K562 (cell line): ENCODE results near the gene APBA2. TPM values are rescaled to one million over a fixed set of nuclear protein-coding genes. Genes with fewer than 3 reads are reported as not detected.

ENCODE experiments used
- ATAC-seq: fragments of 200-7000 bp; cut with Tn5 transposase; 3 replicates; pipeline ENCODE4 v1.9.1; 2020; ENCODE audit warnings: moderate library complexity
- BruUV-seq: library from RNA; stranded (reverse); fragments of 400-500 nt; replicated peaks from 2 replicates; lab custom pipeline; 2021; lab: Mats Ljungman, UMichigan
- CTCF ChIA-PET: fragments of 300-600 bp; formaldehyde crosslinking; extraction: SDS; loops from one replicate; lab custom pipeline; 2021; ENCODE audit warnings: low intra/inter-chr PET ratio; lab: Yijun Ruan, JAX
- POLR2A ChIA-PET: fragments of 300-600, 350-650 bp; sonication (Branson Sonifier 250); formaldehyde crosslinking; extraction: SDS; loops from one replicate; lab custom pipeline; 2021; ENCODE audit warnings: antibody characterized with exemption, inconsistent platforms; lab: Yijun Ruan, JAX
- DNase-seq, 4 experiments: peaks; one replicate each; pipeline versions ENCODE4 v3.0.0 to v3.0.0-alpha.2; 2011 to 2018; ENCODE audit warnings: low spot score in 3 of 4, mixed read lengths in 3 of 4; ENCODE audit errors: extremely low read depth in 1 of 4
- FAIRE-seq: peaks from 2 replicates; lab custom pipeline; 2011; peaks lifted over from hg19 to GRCh38; lab: Jason Lieb, UNC
- H2AFZ ChIP-seq: 2 replicates; pipeline ENCODE4 v1.6.0; 2011; ENCODE audit warnings: low read depth, low read length, control low read depth, inconsistent platforms
- H3K27ac ChIP-seq: fragments of 200-600 bp; 3 replicates; pipeline ENCODE4 v1.8.0; 2011; ENCODE audit warnings: low read depth, mild to moderate bottlenecking, control low read depth, inconsistent platforms, low read length, moderate library complexity, mixed read lengths; ENCODE audit errors: extremely low read depth
- H3K27me3 ChIP-seq, 2 experiments: fragments of 300-600 bp in 1 of 2; 2 replicates in 1 of 2; 3 replicates in 1 of 2; pipeline versions ENCODE4 v1.6.0 to v1.8.0; 2011; ENCODE audit warnings: inconsistent platforms in 2 of 2, low read length in 2 of 2, mild to moderate bottlenecking in 1 of 2, mixed read lengths in 1 of 2, moderate library complexity in 1 of 2; ENCODE audit not compliant: control insufficient read depth in 2 of 2, insufficient read depth in 2 of 2
- H3K36me3 ChIP-seq: fragments of 300-600 bp; 3 replicates; pipeline ENCODE4 v1.8.0; 2011; ENCODE audit warnings: mild to moderate bottlenecking, low read length, inconsistent platforms; ENCODE audit not compliant: control insufficient read depth, insufficient read depth
- H3K4me1 ChIP-seq, 2 experiments: fragments of 200-600 bp in 1 of 2; replicated peaks in 1 of 2; 2 replicates in 1 of 2; 3 replicates in 1 of 2; pipeline versions ENCODE4 v1.5.1 to v1.8.0; 2011; ENCODE audit warnings: inconsistent platforms in 2 of 2, low read length in 2 of 2, mild to moderate bottlenecking in 1 of 2, mixed read lengths in 1 of 2, moderate library complexity in 1 of 2; ENCODE audit not compliant: control insufficient read depth in 2 of 2, insufficient read depth in 2 of 2
- H3K4me2 ChIP-seq: 2 replicates; pipeline ENCODE4 v1.6.1; 2011; ENCODE audit warnings: low read length, control low read depth, inconsistent platforms, mixed read lengths; ENCODE audit not compliant: insufficient read depth
- H3K4me3 ChIP-seq: fragments of 200-600 bp; sonication (generic), shearing (Covaris generic); 2 replicates; pipeline ENCODE4 v1.5.1; 2016; ENCODE audit warnings: control low read depth, inconsistent platforms
- H3K79me2 ChIP-seq: fragments of 200-600 bp; 3 replicates; pipeline ENCODE4 v1.8.0; 2011; ENCODE audit warnings: low read length, inconsistent platforms; ENCODE audit not compliant: control insufficient read depth, insufficient read depth
- H3K9ac ChIP-seq, 2 experiments: 2 replicates each; pipeline versions ENCODE4 v1.6.0 to v1.6.1; 2011; ENCODE audit warnings: low read depth in 2 of 2, low read length in 2 of 2, control low read depth in 1 of 2, inconsistent platforms in 1 of 2, mild to moderate bottlenecking in 1 of 2, mixed read lengths in 1 of 2; ENCODE audit not compliant: insufficient read depth in 1 of 2
- H3K9me1 ChIP-seq: one replicate; pipeline ENCODE4 v1.6.0; 2011; ENCODE audit warnings: inconsistent platforms, mild to moderate bottlenecking, low read length, moderate library complexity; ENCODE audit not compliant: control insufficient read depth, insufficient read depth
- H3K9me3 ChIP-seq: replicated peaks from 2 replicates; pipeline ENCODE4 v1.5.1; 2011; ENCODE audit warnings: low read depth, low read length, inconsistent platforms; ENCODE audit not compliant: control insufficient read depth, insufficient read depth
- H4K20me1 ChIP-seq: replicated peaks from 2 replicates; pipeline ENCODE4 v1.6.1; 2011; ENCODE audit warnings: low read length, inconsistent platforms, mixed read lengths; ENCODE audit not compliant: control insufficient read depth, insufficient read depth
- JUND ChIP-seq, 2 experiments: IDR thresholded peaks; 2 replicates in 1 of 2; 3 replicates in 1 of 2; pipeline ENCODE4 v1.6.1; 2011; ENCODE audit warnings: borderline replicate concordance in 2 of 2, low read depth in 2 of 2, low read length in 2 of 2, improper control_type of control experiment in 1 of 2, missing biosample characterization in 1 of 2, missing genetic modification characterization in 1 of 2, missing genetic modification reagents in 1 of 2
- TCF15 ChIP-seq: fragments of 250-450 bp; sonication (Bioruptor Pico); IDR thresholded peaks from 2 replicates; pipeline ENCODE4 v1.8.0; 2022; ENCODE audit warnings: moderate library complexity, mild to moderate bottlenecking, inconsistent platforms
- ZNF121 ChIP-seq: sonication (generic); formaldehyde crosslinking; conservative IDR thresholded peaks from 2 replicates; pipeline ENCODE4 v1.8.0; 2022; ENCODE audit warnings: missing genetic modification reagents
- ZNF277 ChIP-seq: fragments of 250-450 bp; sonication (Bioruptor Pico); IDR thresholded peaks from 2 replicates; pipeline ENCODE4 v1.8.0; 2022; ENCODE audit warnings: inconsistent platforms, mild to moderate bottlenecking, moderate library complexity, borderline replicate concordance
- ZNF324 ChIP-seq: fragments of 250-450 bp; sonication (Bioruptor Pico); IDR thresholded peaks from 2 replicates; pipeline ENCODE4 v1.4.0; 2020; ENCODE audit warnings: mild to moderate bottlenecking
- ZNF561 ChIP-seq: fragments of 450-650 bp; formaldehyde crosslinking; conservative IDR thresholded peaks from 2 replicates; pipeline ENCODE4 v1.4.0; 2020; ENCODE audit warnings: mild to moderate bottlenecking, moderate library complexity
- WGBS: fragments of 100-300 bp; shearing (Covaris generic); methylation state at CpG from one replicate; pipeline ENCODE4 v1.1.6; 2016; ENCODE audit warnings: low coverage, mixed read lengths; ENCODE audit not compliant: insufficient coverage; ENCODE audit errors: missing lambda C conversion rate; 5-methylcytosine and 5-hydroxymethylcytosine counted together
- in situ Hi-C: fragments of 300-500 bp; cut with MboI; formaldehyde crosslinking; loops from 4 replicates; pipeline ENCODE4 v1.15.0; 2018; ENCODE audit warnings: inconsistent platforms, mixed read lengths
- intact Hi-C: fragments of 100-400 bp; cut with micrococcal nuclease; formaldehyde crosslinking; loops from 2 replicates; pipeline ENCODE4 v1.14.2; 2022
- polyA plus RNA-seq, 8 experiments: library from polyadenylated mRNA; depleted of rRNA in 4 of 8; stranded (reverse) in 5 of 8; unstranded in 3 of 8; fragments of >200 nt; fragmentation: Nextera tagmentation in 2 of 8; fragmentation: Illumina TruSeq in 1 of 8; extraction: Ambion mirVana in 2 of 8; extraction: Trizol in 1 of 8; gene quantifications; 2 replicates each; pipeline versions ENCODE4 v1.2.1 to v1.2.3, GENCODE V29; 2011 to 2014; ENCODE audit warnings: inconsistent platforms in 1 of 8, missing spikeins in 1 of 8
- total RNA-seq, 7 experiments: library from RNA; depleted of rRNA in 6 of 7; stranded (reverse); fragments of >200 nt in 6 of 7; fragmentation: Illumina TruSeq in 2 of 7; extraction: Trizol in 2 of 7; gene quantifications; 2 replicates each; pipeline versions ENCODE4 v1.2.1 to v1.2.3, GENCODE V29; 2011 to 2021; ENCODE audit warnings: low replicate concordance in 1 of 7

APBA2 gene
- total and polyA plus RNA-seq, 9 of the 15 experiments (the other 6 are each of a cell fraction or from before 2014, with no cell fraction given), result 0.24 to 40.9 (median 25.2) TPM

GRCh38 chr15:29129926-29130325, 244.2 kb downstream of the APBA2 start (continued):
- no peak for TF ChIP-seq ZNF277 (CRISPR knock-in tag)
- no peak for TF ChIP-seq ZNF324
- TF ChIP-seq ZNF561 (CRISPR knock-in tag), result no peak

DNA sequence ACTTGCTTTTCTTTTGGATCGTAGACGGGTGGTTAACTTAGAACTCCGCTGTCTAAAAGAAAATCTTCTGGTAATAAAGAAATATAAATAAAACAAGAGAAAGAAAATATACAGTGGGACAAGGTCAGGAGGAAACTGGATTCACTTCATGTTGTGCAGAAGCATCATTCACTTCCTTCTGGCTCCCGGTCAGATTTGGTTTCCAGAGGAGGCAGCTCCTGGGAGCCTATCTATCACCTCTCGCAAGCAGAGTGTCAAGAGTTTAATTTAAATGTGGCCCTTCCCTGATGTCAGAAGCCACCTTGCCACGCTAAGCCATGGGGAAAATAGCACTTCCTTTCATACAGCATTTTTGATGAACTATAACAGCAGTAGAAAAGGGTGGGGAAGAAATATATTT, 244.7 kb downstream of the APBA2 start:
- Histone ChIP-seq H4K20me1 (peaks cover 17% of the 10 kb centered on the region), H3K36me3 (no peaks in the 10 kb centered on the region), H3K9me3 (no peaks in the 10 kb centered on the region), H3K4me3 (no peak overlapping the region), H3K27ac (no peak overlapping the region), H2AFZ (no peak overlapping the region), H3K4me2 (no peak overlapping the region), H3K27me3 (peaks cover 25 to 52% of the 10 kb centered on the region in 2 experiments; a peak in 4 of 5 replicates), H3K9me1 (no peaks in the 10 kb centered on the region), H3K4me1 (peaks cover 7 to 31% of the 10 kb centered on the region in 2 experiments; a peak in 4 of 5 replicates), H3K79me2 (no peaks in the 10 kb centered on the region), H3K9ac (no peak overlapping the region)
- intact Hi-C loops, result no loop called here
- in situ Hi-C loops, result no loop called here
- ATAC-seq, result no peak
- no peak for DNase-seq
- FAIRE-seq, result no peak
- ChIA-PET POLR2A (no interaction called here), CTCF (no interaction called here)
- TF ChIP-seq ZNF121 (no peak), JUND (IDR thresholded peaks at IDR 0.05; ENCODE audit: borderline replicate concordance, low read depth, low read length) (no peak), JUND (tag; IDR thresholded peaks at IDR 0.05; ENCODE audit: borderline replicate concordance, low read depth, low read length) (no peak), TCF15 (no peak)
- no TSS peak for BruUV-seq
- WGBS, result 5% methylated on average over 6 of the region's 6 CpGs
